Breast epithelium (tissue), 3 donors: ENCODE data around the gene SLC35F1.

ENCODE experiments used
- CTCF ChIP-seq, 3 donors: fragments of 450-650 bp; IDR thresholded peaks; one replicate each; pipeline ENCODE4 v1.5.1; 2016 to 2017; ENCODE audit warnings: antibody characterized with exemption in 3 of 3, mild to moderate bottlenecking in 3 of 3, moderate library complexity in 3 of 3
- POLR2A ChIP-seq: fragments of 450-650 bp; IDR thresholded peaks from one replicate; pipeline ENCODE4 v1.6.1; 2016; ENCODE audit warnings: antibody characterized with exemption, mild to moderate bottlenecking, moderate library complexity

- TF ChIP-seq CTCF (IDR thresholded peaks at IDR 0.05): no peak
- no peak for TF ChIP-seq POLR2A
Measured at GRCh38 chr6:117933471-117933870, 26.4 kb downstream of the SLC35F1 start.
